Prostate gland (tissue), 2 donors: ENCODE results near the gene CYREN. TPM values are rescaled to one million over a fixed set of nuclear protein-coding genes. Genes with fewer than 3 reads are reported as not detected.
A peak's percentile ranks its signal among the peaks of the same experiment; 100 is the strongest.

Source experiments
- DNase-seq: peaks from one replicate; pipeline ENCODE4 v3.0.0-alpha.2; 2019; ENCODE audit warnings: low spot score
- H3K27ac ChIP-seq, 2 donors: fragments of 200-600 bp; sonication (generic); 2 replicates each; pipeline ENCODE4 v1.5.1; 2017 to 2019
- H3K27me3 ChIP-seq: fragments of 200-600 bp; sonication (generic); replicated peaks from 2 replicates; pipeline ENCODE4 v1.5.1; 2019; ENCODE audit not compliant: insufficient read depth
- H3K36me3 ChIP-seq, 2 donors: fragments of 200-600 bp; sonication (generic); 1 replicate in 1 of 2; 2 replicates in 1 of 2; pipeline versions ENCODE4 v1.5.1 to v1.8.1; 2017 to 2019
- H3K4me1 ChIP-seq: fragments of 200-600 bp; sonication (generic); replicated peaks from 2 replicates; pipeline ENCODE4 v1.5.1; 2019
- H3K4me3 ChIP-seq, 2 donors: fragments of 200-600 bp; sonication (generic); 2 replicates each; pipeline ENCODE4 v1.5.1; 2017 to 2019
- H3K9me3 ChIP-seq: fragments of 200-600 bp; sonication (generic); 2 replicates; pipeline ENCODE4 v1.5.1; 2017
- CTCF ChIP-seq, 4 experiments: fragments of 200-600 bp in 2 of 4; fragments of 450-650 bp in 2 of 4; sonication (generic) in 2 of 4; IDR thresholded peaks; 1 replicate in 3 of 4; 2 replicates in 1 of 4; pipeline ENCODE4 v1.5.1; 2016 to 2019; ENCODE audit warnings: antibody characterized with exemption in 4 of 4, mild to moderate bottlenecking in 2 of 4, moderate library complexity in 2 of 4
- POLR2A ChIP-seq: fragments of 450-650 bp; IDR thresholded peaks from one replicate; pipeline ENCODE4 v1.6.1; 2016; ENCODE audit warnings: antibody characterized with exemption, mild to moderate bottlenecking
- POLR2AphosphoS5 ChIP-seq: sonication (generic); formaldehyde crosslinking; IDR thresholded peaks from one replicate; pipeline ENCODE4 v1.6.1; 2017; ENCODE audit warnings: antibody characterized with exemption
- WGBS: methylation state at CpG from one replicate; pipeline ENCODE4 v1.1.5; 2018; 5-methylcytosine and 5-hydroxymethylcytosine counted together
- intact Hi-C: fragments of 100-400 bp; cut with DNase I; formaldehyde crosslinking; loops from one replicate; pipeline ENCODE4 v1.14.2; 2022
- total RNA-seq, 2 donors: library from RNA; depleted of rRNA; stranded (reverse); fragments of >200 nt; gene quantifications; one replicate each; pipeline ENCODE4 v1.1.0, GENCODE V29; 2016

The CYREN gene
- total RNA-seq, 2 donors from 2014 or later = 44.5 to 53.6 TPM

GRCh38 chr7:135151533-135151932, 19.0 kb downstream of the CYREN start:
- Histone ChIP-seq H3K4me3 (no peak overlapping the region), H3K36me3 (no peaks in the 10 kb centered on the region), H3K4me1 (peaks cover 5% of the 10 kb centered on the region), H3K27ac (no peak overlapping the region), H3K27me3 (no peaks in the 10 kb centered on the region), H3K9me3 (no peaks in the 10 kb centered on the region)
- DNase-seq = no peak
- intact Hi-C loops = no loop called here
- TF ChIP-seq CTCF (IDR thresholded peaks at IDR 0.05) (no peak), POLR2AphosphoS5 (no peak), POLR2A (no peak)
- whole genome bisulfite sequencing = 78% methylated on average over 6 of the region's 6 CpGs

DNA sequence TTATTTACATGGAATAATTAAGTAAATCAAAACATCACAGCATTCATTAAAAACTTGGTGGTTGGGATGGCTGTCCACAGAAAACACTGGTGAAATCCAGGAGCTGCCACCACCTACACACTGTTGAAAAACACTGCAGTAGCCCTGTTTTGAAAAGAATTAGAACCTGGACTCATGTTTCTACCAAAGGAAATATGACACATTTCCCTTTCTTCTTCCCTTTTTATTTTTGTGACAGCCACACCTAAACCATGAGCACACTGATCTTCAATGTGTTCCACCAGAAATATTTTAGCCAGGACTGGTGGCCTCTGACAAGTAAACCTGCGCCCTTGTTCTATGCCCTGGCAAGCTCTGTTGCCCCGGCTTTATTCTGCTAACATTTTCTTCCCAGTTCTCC, 19.4 kb downstream of the CYREN start:
- intact Hi-C loops = no loop called here

DNA sequence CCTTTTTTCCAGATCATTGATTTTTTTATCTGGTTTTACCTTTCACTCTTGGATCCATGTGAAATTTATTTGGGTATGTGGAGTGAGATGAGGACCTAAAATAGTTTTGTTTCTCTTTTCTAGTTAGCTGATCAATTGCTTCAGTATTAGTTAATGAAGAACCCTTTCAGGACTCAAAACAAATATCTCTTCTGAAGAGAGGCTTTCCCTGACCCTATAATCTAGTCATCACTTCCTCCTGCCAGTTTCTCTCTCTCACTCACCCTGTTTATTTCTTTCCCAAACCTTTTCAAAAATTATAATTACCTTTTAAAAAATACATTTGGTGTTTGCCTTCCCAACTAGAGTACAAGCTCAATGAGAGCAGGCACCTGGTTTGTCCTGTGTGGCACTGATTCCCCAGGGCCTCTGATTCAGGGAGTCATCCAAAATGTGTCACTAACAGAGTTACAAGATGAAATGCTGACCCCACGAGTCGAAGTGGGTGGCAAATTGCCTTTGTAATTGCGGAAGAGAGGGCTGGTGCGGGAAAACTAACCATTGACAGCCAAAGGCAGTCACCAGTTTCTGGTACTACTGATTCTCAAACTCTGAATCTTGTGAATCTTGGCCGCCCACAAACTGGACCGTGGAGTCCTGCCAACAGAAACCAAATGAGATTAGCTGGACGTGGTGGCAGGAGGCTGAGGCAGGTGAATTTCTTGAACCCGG, 20.3 kb downstream of the CYREN start:
- no peak for DNase-seq
- Histone ChIP-seq H3K36me3 (no peaks in the 10 kb centered on the region), H3K4me3 (no peak overlapping the region), H3K9me3 (no peaks in the 10 kb centered on the region), H3K4me1 (peaks cover 5% of the 10 kb centered on the region), H3K27me3 (no peaks in the 10 kb centered on the region), H3K27ac (no peak overlapping the region)
- TF ChIP-seq POLR2AphosphoS5 (no peak), POLR2A (no peak), CTCF (IDR thresholded peaks at IDR 0.05) (no peak)
- intact Hi-C loops = no loop called here
- 76% methylated on average over 8 of the region's 8 CpGs for WGBS

More for the DNA sequence above, 19.4 kb downstream of the CYREN start:
- WGBS = 87% methylated on average over 2 of the region's 2 CpGs
- no peaks in the 10 kb centered on the region for H3K27me3 ChIP-seq
- no peak overlapping the region for H3K4me3 ChIP-seq
- H3K9me3 ChIP-seq = no peaks in the 10 kb centered on the region
- no peak for DNase-seq
- no peak overlapping the region for H3K27ac ChIP-seq
- H3K4me1 ChIP-seq = peaks cover 5% of the 10 kb centered on the region
- H3K36me3 ChIP-seq = no peaks in the 10 kb centered on the region
- TF ChIP-seq CTCF (IDR thresholded peaks at IDR 0.05) (no peak), POLR2A (no peak), POLR2AphosphoS5 (no peak)

GRCh38 chr7:135147899-135148721, 22.4 kb downstream of the CYREN start, which contains the start of gene TMEM140:
TMEM140 (plus strand) TSS chr7:135148072; CDS start chr7:135164442, 16,370 bp downstream.
- intact Hi-C loops = loop anchor here (5.0 kb wide), 1 partner anchor 161 kb away; the partner anchor contains the start of gene AGBL3
- TF ChIP-seq POLR2A (peak; percentile 69), POLR2AphosphoS5 (peak; percentile 92), CTCF (IDR thresholded peaks at IDR 0.05) (peak in 2 of 4 experiments; percentile 23 to 25)
- Histone ChIP-seq H3K27ac (peak within 1 kb of the TSS; percentile 89 to 95), H3K9me3 (no peaks in the 10 kb centered on the region), H3K4me1 (peaks cover 5% of the 10 kb centered on the region), H3K4me3 (peak within 1 kb of the TSS; percentile 31 to 46), H3K27me3 (no peaks in the 10 kb centered on the region), H3K36me3 (no peaks in the 10 kb centered on the region)
- 11% methylated on average over 13 of the region's 13 CpGs for WGBS
- peak; percentile 61 for DNase-seq
